ENCODE data around the gene PSMB4. TPM values are rescaled to one million over a fixed set of nuclear protein-coding genes. Genes with fewer than 3 reads are reported as not detected.
"Not testable (repeated sequence)": the region's sequence is repeated elsewhere in the genome, so short reads cannot be mapped to it uniquely, and the experiment has no call there.

The PSMB4 gene
- total and polyA plus RNA-seq, 2 donors (not counting 1 experiment from before 2014, with no cell fraction given) = 339 to 370 TPM

GRCh38 chr1:151391079-151391563, 8.3 kb upstream of the PSMB4 start:
- H3K4me2 ChIP-seq (ENCODE audit: extremely low read depth, insufficient read depth, low read length) = no peak overlapping the region
- TF ChIP-seq EZH2 (IDR thresholded peaks at IDR 0.05; ENCODE audit: low read length, missing control alignments) = no peak
- no peak for TF ChIP-seq CTCF (conservative IDR thresholded peaks at IDR 0.05 in 1 of 2, IDR thresholded peaks at IDR 0.05 in 1 of 2; ENCODE audit: low read depth in 1 of 2, low read length in 2 of 2)
- no peaks in the 10 kb centered on the region for H4K20me1 ChIP-seq (ENCODE audit: control insufficient read depth, extremely low read depth, insufficient read depth, low read length)
- no peaks in the 10 kb centered on the region for H3K36me3 ChIP-seq (ENCODE audit: control insufficient read depth, insufficient read depth, low read length)
- no peaks in the 10 kb centered on the region for H3K79me2 ChIP-seq (ENCODE audit: control insufficient read depth, insufficient read depth, low read length)
- H3K27ac ChIP-seq (ENCODE audit: insufficient read depth, low read length) = no peak overlapping the region
- no peak for DNase-seq (ENCODE audit: low read depth in 2 of 2)
- H3K4me3 ChIP-seq (replicated peaks in 1 of 4; ENCODE audit: control extremely low read depth in 1 of 4, insufficient read depth in 1 of 4, low read depth in 3 of 4, low read length in 4 of 4) = no peak overlapping the region
- no peaks in the 10 kb centered on the region for H3K9me3 ChIP-seq (ENCODE audit: control insufficient read depth, insufficient read depth, low read depth, low read length)
- H2AFZ ChIP-seq (ENCODE audit: low read length) = no peak overlapping the region
- H3K9ac ChIP-seq (ENCODE audit: insufficient read depth, low read length) = no peak overlapping the region
- H3K27me3 ChIP-seq (ENCODE audit: control insufficient read depth, insufficient read depth, low read length) = no peaks in the 10 kb centered on the region
- no peaks in the 10 kb centered on the region for H3K4me1 ChIP-seq (ENCODE audit: control insufficient read depth, extremely low read depth, insufficient read depth, low read length)

GRCh38 chr1:151393583-151393982, 5.8 kb upstream of the PSMB4 start:
- Histone ChIP-seq H3K36me3 (ENCODE audit: control insufficient read depth, insufficient read depth, low read length) (no peaks in the 10 kb centered on the region), H4K20me1 (ENCODE audit: control insufficient read depth, extremely low read depth, insufficient read depth, low read length) (no peaks in the 10 kb centered on the region), H3K4me2 (ENCODE audit: extremely low read depth, insufficient read depth, low read length) (no peak overlapping the region), H3K9ac (ENCODE audit: insufficient read depth, low read length) (no peak overlapping the region), H3K4me3 (replicated peaks in 1 of 4; ENCODE audit: control extremely low read depth in 1 of 4, insufficient read depth in 1 of 4, low read depth in 3 of 4, low read length in 4 of 4) (no peak overlapping the region), H3K27me3 (ENCODE audit: control insufficient read depth, insufficient read depth, low read length) (no peaks in the 10 kb centered on the region), H3K9me3 (ENCODE audit: control insufficient read depth, insufficient read depth, low read depth, low read length) (no peaks in the 10 kb centered on the region), H3K27ac (ENCODE audit: insufficient read depth, low read length) (no peak overlapping the region), H3K4me1 (ENCODE audit: control insufficient read depth, extremely low read depth, insufficient read depth, low read length) (no peaks in the 10 kb centered on the region), H2AFZ (ENCODE audit: low read length) (no peak overlapping the region), H3K79me2 (ENCODE audit: control insufficient read depth, insufficient read depth, low read length) (no peaks in the 10 kb centered on the region)
- DNase-seq (ENCODE audit: low read depth in 2 of 2) = no peak
- TF ChIP-seq EZH2 (IDR thresholded peaks at IDR 0.05; ENCODE audit: low read length, missing control alignments) (no peak), CTCF (conservative IDR thresholded peaks at IDR 0.05 in 1 of 2, IDR thresholded peaks at IDR 0.05 in 1 of 2; ENCODE audit: low read depth in 1 of 2, low read length in 2 of 2) (no peak)

GRCh38 chr1:151396265-151396664, 3.1 kb upstream of the PSMB4 start:
- H3K4me1 ChIP-seq (ENCODE audit: control insufficient read depth, extremely low read depth, insufficient read depth, low read length); H2AFZ ChIP-seq (ENCODE audit: low read length); H3K36me3 ChIP-seq (ENCODE audit: control insufficient read depth, insufficient read depth, low read length); H3K27ac ChIP-seq (ENCODE audit: insufficient read depth, low read length); DNase-seq (ENCODE audit: low read depth in 2 of 2); H3K4me2 ChIP-seq (ENCODE audit: extremely low read depth, insufficient read depth, low read length); H3K4me3 ChIP-seq (replicated peaks in 1 of 4; ENCODE audit: control extremely low read depth in 1 of 4, insufficient read depth in 1 of 4, low read depth in 3 of 4, low read length in 4 of 4); H3K27me3 ChIP-seq (ENCODE audit: control insufficient read depth, insufficient read depth, low read length); H3K9ac ChIP-seq (ENCODE audit: insufficient read depth, low read length); H3K9me3 ChIP-seq (ENCODE audit: control insufficient read depth, insufficient read depth, low read depth, low read length); H4K20me1 ChIP-seq (ENCODE audit: control insufficient read depth, extremely low read depth, insufficient read depth, low read length): not testable (repeated sequence)
- H3K79me2 ChIP-seq (ENCODE audit: control insufficient read depth, insufficient read depth, low read length) = peaks cover 19% of the 10 kb centered on the region

Data from fibroblast of lung (primary cell).